K562 (cell line): Measurements from ENCODE around the gene SLC22A12. TPM values are rescaled to one million over a fixed set of nuclear protein-coding genes. Genes with fewer than 3 reads are reported as not detected.

Experiments used
- ATAC-seq: fragments of 200-7000 bp; cut with Tn5 transposase; 3 replicates; pipeline ENCODE4 v1.9.1; 2020; ENCODE audit warnings: moderate library complexity
- BruUV-seq: library from RNA; stranded (reverse); fragments of 400-500 nt; replicated peaks from 2 replicates; lab custom pipeline; 2021; lab: Mats Ljungman, UMichigan
- CTCF ChIA-PET: fragments of 300-600 bp; formaldehyde crosslinking; extraction: SDS; loops from one replicate; lab custom pipeline; 2021; ENCODE audit warnings: low intra/inter-chr PET ratio; lab: Yijun Ruan, JAX
- POLR2A ChIA-PET: fragments of 300-600, 350-650 bp; sonication (Branson Sonifier 250); formaldehyde crosslinking; extraction: SDS; loops from one replicate; lab custom pipeline; 2021; ENCODE audit warnings: antibody characterized with exemption, inconsistent platforms; lab: Yijun Ruan, JAX
- DNase-seq, 4 experiments: peaks; one replicate each; pipeline versions ENCODE4 v3.0.0 to v3.0.0-alpha.2; 2011 to 2018; ENCODE audit warnings: low spot score in 3 of 4, mixed read lengths in 3 of 4; ENCODE audit errors: extremely low read depth in 1 of 4
- FAIRE-seq: peaks from 2 replicates; lab custom pipeline; 2011; peaks lifted over from hg19 to GRCh38; lab: Jason Lieb, UNC
- H2AFZ ChIP-seq: 2 replicates; pipeline ENCODE4 v1.6.0; 2011; ENCODE audit warnings: low read depth, low read length, control low read depth, inconsistent platforms
- H3K27ac ChIP-seq: fragments of 200-600 bp; 3 replicates; pipeline ENCODE4 v1.8.0; 2011; ENCODE audit warnings: low read depth, mild to moderate bottlenecking, control low read depth, inconsistent platforms, low read length, moderate library complexity, mixed read lengths; ENCODE audit errors: extremely low read depth
- H3K27me3 ChIP-seq, 2 experiments: fragments of 300-600 bp in 1 of 2; 2 replicates in 1 of 2; 3 replicates in 1 of 2; pipeline versions ENCODE4 v1.6.0 to v1.8.0; 2011; ENCODE audit warnings: inconsistent platforms in 2 of 2, low read length in 2 of 2, mild to moderate bottlenecking in 1 of 2, mixed read lengths in 1 of 2, moderate library complexity in 1 of 2; ENCODE audit not compliant: control insufficient read depth in 2 of 2, insufficient read depth in 2 of 2
- H3K36me3 ChIP-seq: fragments of 300-600 bp; 3 replicates; pipeline ENCODE4 v1.8.0; 2011; ENCODE audit warnings: mild to moderate bottlenecking, low read length, inconsistent platforms; ENCODE audit not compliant: control insufficient read depth, insufficient read depth
- H3K4me1 ChIP-seq, 2 experiments: fragments of 200-600 bp in 1 of 2; replicated peaks in 1 of 2; 2 replicates in 1 of 2; 3 replicates in 1 of 2; pipeline versions ENCODE4 v1.5.1 to v1.8.0; 2011; ENCODE audit warnings: inconsistent platforms in 2 of 2, low read length in 2 of 2, mild to moderate bottlenecking in 1 of 2, mixed read lengths in 1 of 2, moderate library complexity in 1 of 2; ENCODE audit not compliant: control insufficient read depth in 2 of 2, insufficient read depth in 2 of 2
- H3K4me2 ChIP-seq: 2 replicates; pipeline ENCODE4 v1.6.1; 2011; ENCODE audit warnings: low read length, control low read depth, inconsistent platforms, mixed read lengths; ENCODE audit not compliant: insufficient read depth
- H3K4me3 ChIP-seq: fragments of 200-600 bp; sonication (generic), shearing (Covaris generic); 2 replicates; pipeline ENCODE4 v1.5.1; 2016; ENCODE audit warnings: control low read depth, inconsistent platforms
- H3K79me2 ChIP-seq: fragments of 200-600 bp; 3 replicates; pipeline ENCODE4 v1.8.0; 2011; ENCODE audit warnings: low read length, inconsistent platforms; ENCODE audit not compliant: control insufficient read depth, insufficient read depth
- H3K9ac ChIP-seq, 2 experiments: 2 replicates each; pipeline versions ENCODE4 v1.6.0 to v1.6.1; 2011; ENCODE audit warnings: low read depth in 2 of 2, low read length in 2 of 2, control low read depth in 1 of 2, inconsistent platforms in 1 of 2, mild to moderate bottlenecking in 1 of 2, mixed read lengths in 1 of 2; ENCODE audit not compliant: insufficient read depth in 1 of 2
- H3K9me1 ChIP-seq: one replicate; pipeline ENCODE4 v1.6.0; 2011; ENCODE audit warnings: inconsistent platforms, mild to moderate bottlenecking, low read length, moderate library complexity; ENCODE audit not compliant: control insufficient read depth, insufficient read depth
- H3K9me3 ChIP-seq: replicated peaks from 2 replicates; pipeline ENCODE4 v1.5.1; 2011; ENCODE audit warnings: low read depth, low read length, inconsistent platforms; ENCODE audit not compliant: control insufficient read depth, insufficient read depth
- H4K20me1 ChIP-seq: replicated peaks from 2 replicates; pipeline ENCODE4 v1.6.1; 2011; ENCODE audit warnings: low read length, inconsistent platforms, mixed read lengths; ENCODE audit not compliant: control insufficient read depth, insufficient read depth
- HEY1 ChIP-seq: fragments of 250-450 bp; sonication (Bioruptor Pico); IDR thresholded peaks from 2 replicates; pipeline ENCODE4 v1.5.0; 2020; ENCODE audit warnings: mild to moderate bottlenecking, moderate library complexity, borderline replicate concordance
- ILF3 ChIP-seq: fragments of 450-650 bp; IDR thresholded peaks from 2 replicates; pipeline ENCODE4 v1.6.1; 2018; ENCODE audit warnings: antibody characterized with exemption, mild to moderate bottlenecking, moderate library complexity, borderline replicate concordance
- SP2 ChIP-seq: IDR thresholded peaks from 2 replicates; pipeline ENCODE4 v1.6.1; 2011; ENCODE audit warnings: mild to moderate bottlenecking, low read depth, low read length, moderate library complexity; ENCODE audit not compliant: poor library complexity, severe bottlenecking; ENCODE audit errors: extremely low read depth
- THRAP3 ChIP-seq: fragments of 450-650 bp; IDR thresholded peaks from 2 replicates; pipeline ENCODE4 v1.6.1; 2016; ENCODE audit warnings: mild to moderate bottlenecking, inconsistent platforms, borderline replicate concordance
- ZFP36 ChIP-seq: fragments of 150-350 bp; IDR thresholded peaks from 2 replicates; pipeline ENCODE4 v1.6.1; 2018; ENCODE audit warnings: low read length, low read depth; ENCODE audit not compliant: partially characterized antibody
- WGBS: fragments of 100-300 bp; shearing (Covaris generic); methylation state at CpG from one replicate; pipeline ENCODE4 v1.1.6; 2016; ENCODE audit warnings: low coverage, mixed read lengths; ENCODE audit not compliant: insufficient coverage; ENCODE audit errors: missing lambda C conversion rate; 5-methylcytosine and 5-hydroxymethylcytosine counted together
- in situ Hi-C: fragments of 300-500 bp; cut with MboI; formaldehyde crosslinking; loops from 4 replicates; pipeline ENCODE4 v1.15.0; 2018; ENCODE audit warnings: inconsistent platforms, mixed read lengths
- intact Hi-C: fragments of 100-400 bp; cut with micrococcal nuclease; formaldehyde crosslinking; loops from 2 replicates; pipeline ENCODE4 v1.14.2; 2022
- polyA plus RNA-seq, 8 experiments: library from polyadenylated mRNA; depleted of rRNA in 4 of 8; stranded (reverse) in 5 of 8; unstranded in 3 of 8; fragments of >200 nt; fragmentation: Nextera tagmentation in 2 of 8; fragmentation: Illumina TruSeq in 1 of 8; extraction: Ambion mirVana in 2 of 8; extraction: Trizol in 1 of 8; gene quantifications; 2 replicates each; pipeline versions ENCODE4 v1.2.1 to v1.2.3, GENCODE V29; 2011 to 2014; ENCODE audit warnings: inconsistent platforms in 1 of 8, missing spikeins in 1 of 8
- total RNA-seq, 7 experiments: library from RNA; depleted of rRNA in 6 of 7; stranded (reverse); fragments of >200 nt in 6 of 7; fragmentation: Illumina TruSeq in 2 of 7; extraction: Trizol in 2 of 7; gene quantifications; 2 replicates each; pipeline versions ENCODE4 v1.2.1 to v1.2.3, GENCODE V29; 2011 to 2021; ENCODE audit warnings: low replicate concordance in 1 of 7
- TF ChIP-seq, protein P1 (sequence below): IDR thresholded peaks from 2 replicates; pipeline ENCODE4 v1.6.1; 2016; ENCODE audit warnings: missing genetic modification characterization, missing compliant biosample characterization

Gene SLC22A12
- total and polyA plus RNA-seq, 9 of the 15 experiments (the other 6 are each of a cell fraction or from before 2014, with no cell fraction given): not detected

DNA sequence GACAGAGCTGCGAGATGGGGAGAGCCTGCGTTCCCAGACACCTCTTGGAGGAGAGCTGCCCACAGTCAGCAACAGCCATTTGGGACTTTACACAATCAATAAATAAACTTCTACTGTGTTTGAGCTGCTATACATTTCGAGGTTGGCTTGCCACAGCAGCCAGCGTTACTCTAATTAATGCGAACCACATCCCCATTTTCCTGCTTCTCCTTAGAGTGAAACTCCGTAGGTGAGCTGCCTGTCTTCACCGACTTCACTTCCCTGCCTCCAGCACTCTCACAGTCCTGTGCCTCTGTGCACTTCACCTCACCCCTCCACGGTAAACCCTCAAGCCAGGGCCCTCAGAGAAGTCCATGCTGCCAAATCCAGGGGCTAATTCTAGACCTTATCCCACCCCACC is 5.9 kb upstream of the SLC22A12 start:
- in situ Hi-C loops (no loop called here), intact Hi-C loops (no loop called here)
- no TSS peak for BruUV-seq
- H3K36me3 ChIP-seq: no peaks in the 10 kb centered on the region
- under 1% methylated on average over 8 of the region's 8 CpGs for WGBS
- no peaks in the 10 kb centered on the region for H4K20me1 ChIP-seq
- peaks cover 3 to 17% of the 10 kb centered on the region in 2 experiments; a peak in 3 of 5 replicates for H3K4me1 ChIP-seq
- H3K4me3 ChIP-seq: no peak overlapping the region
- no peak for TF ChIP-seq THRAP3
- no peak for TF ChIP-seq HEY1 (CRISPR knock-in tag)
- TF ChIP-seq ILF3: no peak
- TF ChIP-seq SP2: no peak
- H2AFZ ChIP-seq: no peak overlapping the region
- ATAC-seq: no peak
- CTCF ChIA-PET: no interaction called here
- POLR2A ChIA-PET: interaction anchor here (0.7 to 0.9 kb wide), 2 partner anchors 16 to 20 kb away, joined by 3 read pairs; no protein-coding TSS in a partner anchor
- H3K9ac ChIP-seq: no peak overlapping the region
- no peak for DNase-seq
- no peak overlapping the region for H3K4me2 ChIP-seq
- peaks cover 18 to 61% of the 10 kb centered on the region in 2 experiments; a peak in 4 of 5 replicates for H3K27me3 ChIP-seq
- H3K79me2 ChIP-seq: no peaks in the 10 kb centered on the region
- FAIRE-seq: no peak
- H3K9me1 ChIP-seq: peaks cover 3% of the 10 kb centered on the region
- no peak overlapping the region for H3K27ac ChIP-seq
- H3K9me3 ChIP-seq: no peaks in the 10 kb centered on the region; the same call in 1 of the 2 replicates

DNA sequence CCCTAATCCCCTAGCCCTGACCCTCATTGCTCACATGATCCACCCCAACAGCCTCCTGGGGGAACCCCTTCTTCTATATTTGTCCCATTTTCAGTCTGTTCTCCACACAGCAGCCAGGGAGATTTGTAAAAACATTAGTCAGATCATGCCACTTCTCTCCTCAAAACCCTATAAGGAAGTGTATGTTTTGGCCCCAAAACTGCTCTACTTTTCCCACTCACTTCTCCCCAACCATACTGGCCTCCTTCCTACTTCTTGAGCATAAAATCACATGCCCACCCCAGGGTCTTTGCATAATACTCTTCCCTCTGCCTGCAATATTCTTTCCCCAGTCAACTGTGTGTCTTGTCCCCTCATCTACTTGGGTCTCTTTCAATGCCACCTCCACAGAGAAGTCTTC is 4.7 kb upstream of the SLC22A12 start:
- no peak for DNase-seq
- Histone ChIP-seq H4K20me1 (no peaks in the 10 kb centered on the region), H3K4me3 (no peak overlapping the region), H3K4me1 (peaks cover 3 to 14% of the 10 kb centered on the region in 2 experiments; a peak in 3 of 5 replicates), H3K36me3 (no peaks in the 10 kb centered on the region), H2AFZ (no peak overlapping the region), H3K9me3 (no peaks in the 10 kb centered on the region; the same call in 1 of the 2 replicates), H3K27me3 (peaks cover 12 to 60% of the 10 kb centered on the region in 2 experiments; a peak in 4 of 5 replicates), H3K9me1 (peaks cover 3% of the 10 kb centered on the region), H3K79me2 (no peaks in the 10 kb centered on the region), H3K27ac (no peak overlapping the region), H3K9ac (no peak overlapping the region), H3K4me2 (no peak overlapping the region)
- ATAC-seq: no peak
- FAIRE-seq: no peak
- POLR2A ChIA-PET: no interaction called here
- intact Hi-C loops: no loop called here
- no TSS peak for BruUV-seq
- CTCF ChIA-PET: no interaction called here
- peak; percentile 71 for TF ChIP-seq ZFP36
- TF ChIP-seq, protein P1, sequence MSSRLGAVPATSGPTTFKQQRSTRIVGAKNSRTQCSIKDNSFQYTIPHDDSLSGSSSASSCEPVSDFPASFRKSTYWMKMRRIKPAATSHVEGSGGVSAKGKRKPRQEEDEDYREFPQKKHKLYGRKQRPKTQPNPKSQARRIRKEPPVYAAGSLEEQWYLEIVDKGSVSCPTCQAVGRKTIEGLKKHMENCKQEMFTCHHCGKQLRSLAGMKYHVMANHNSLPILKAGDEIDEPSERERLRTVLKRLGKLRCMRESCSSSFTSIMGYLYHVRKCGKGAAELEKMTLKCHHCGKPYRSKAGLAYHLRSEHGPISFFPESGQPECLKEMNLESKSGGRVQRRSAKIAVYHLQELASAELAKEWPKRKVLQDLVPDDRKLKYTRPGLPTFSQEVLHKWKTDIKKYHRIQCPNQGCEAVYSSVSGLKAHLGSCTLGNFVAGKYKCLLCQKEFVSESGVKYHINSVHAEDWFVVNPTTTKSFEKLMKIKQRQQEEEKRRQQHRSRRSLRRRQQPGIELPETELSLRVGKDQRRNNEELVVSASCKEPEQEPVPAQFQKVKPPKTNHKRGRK (tag): no peak
- in situ Hi-C loops: no loop called here
